Measurements from ENCODE around the gene RTP2.

DNA sequence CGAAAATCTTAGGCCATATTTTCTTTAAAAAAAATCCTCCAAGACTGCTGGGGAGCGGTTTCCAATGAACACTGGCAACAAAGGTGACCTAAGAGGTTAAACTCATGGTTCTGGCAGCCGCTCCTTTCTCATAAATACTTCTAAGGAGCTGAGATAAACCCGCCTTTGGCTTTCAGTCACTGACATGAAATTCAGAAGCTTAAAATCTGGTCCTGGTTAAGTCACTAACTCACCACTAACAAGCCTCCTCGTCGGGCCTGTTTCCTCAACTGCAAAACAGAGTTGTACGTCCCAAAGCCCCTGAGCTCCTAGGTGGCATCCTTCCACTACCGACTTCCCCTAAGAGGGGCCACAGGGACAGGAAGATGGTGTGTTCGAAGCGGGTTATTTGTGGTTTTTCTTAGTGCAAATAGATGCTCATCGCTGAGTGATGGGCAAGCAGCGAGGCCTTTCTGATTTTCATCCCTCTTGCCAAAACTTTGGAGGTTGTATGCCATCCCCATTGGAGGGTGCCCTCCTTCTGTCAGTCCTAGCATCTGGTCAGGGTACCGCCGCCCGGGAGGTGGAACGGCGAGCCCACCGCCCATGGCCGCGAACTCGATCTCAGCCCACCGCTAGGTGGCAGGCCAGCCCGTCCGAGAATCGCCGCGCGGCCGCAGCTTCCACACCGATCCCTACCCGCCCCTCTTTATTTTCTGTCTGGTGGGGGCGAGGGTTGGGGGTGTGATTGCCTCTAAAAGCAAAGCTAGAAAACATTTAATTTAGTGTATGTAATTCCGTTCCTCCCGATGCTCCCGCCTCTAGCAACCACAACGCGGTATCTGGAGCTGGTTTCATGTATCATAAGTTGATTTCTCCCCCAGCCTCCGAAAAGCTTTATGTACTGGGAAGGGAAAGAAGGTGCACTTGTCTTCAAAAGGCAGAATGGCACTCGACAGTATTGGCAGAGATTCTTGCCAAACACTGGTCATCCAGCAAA is 38.4 kb upstream of the RTP2 start:
- TF ChIP-seq, protein P1, sequence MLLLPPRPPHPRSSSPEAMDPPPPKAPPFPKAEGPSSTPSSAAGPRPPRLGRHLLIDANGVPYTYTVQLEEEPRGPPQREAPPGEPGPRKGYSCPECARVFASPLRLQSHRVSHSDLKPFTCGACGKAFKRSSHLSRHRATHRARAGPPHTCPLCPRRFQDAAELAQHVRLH (tag by site-specific recombination; IDR thresholded peaks at IDR 0.05) = no peak
- TF ChIP-seq, protein P2, sequence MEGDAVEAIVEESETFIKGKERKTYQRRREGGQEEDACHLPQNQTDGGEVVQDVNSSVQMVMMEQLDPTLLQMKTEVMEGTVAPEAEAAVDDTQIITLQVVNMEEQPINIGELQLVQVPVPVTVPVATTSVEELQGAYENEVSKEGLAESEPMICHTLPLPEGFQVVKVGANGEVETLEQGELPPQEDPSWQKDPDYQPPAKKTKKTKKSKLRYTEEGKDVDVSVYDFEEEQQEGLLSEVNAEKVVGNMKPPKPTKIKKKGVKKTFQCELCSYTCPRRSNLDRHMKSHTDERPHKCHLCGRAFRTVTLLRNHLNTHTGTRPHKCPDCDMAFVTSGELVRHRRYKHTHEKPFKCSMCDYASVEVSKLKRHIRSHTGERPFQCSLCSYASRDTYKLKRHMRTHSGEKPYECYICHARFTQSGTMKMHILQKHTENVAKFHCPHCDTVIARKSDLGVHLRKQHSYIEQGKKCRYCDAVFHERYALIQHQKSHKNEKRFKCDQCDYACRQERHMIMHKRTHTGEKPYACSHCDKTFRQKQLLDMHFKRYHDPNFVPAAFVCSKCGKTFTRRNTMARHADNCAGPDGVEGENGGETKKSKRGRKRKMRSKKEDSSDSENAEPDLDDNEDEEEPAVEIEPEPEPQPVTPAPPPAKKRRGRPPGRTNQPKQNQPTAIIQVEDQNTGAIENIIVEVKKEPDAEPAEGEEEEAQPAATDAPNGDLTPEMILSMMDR (tag by site-specific recombination; IDR thresholded peaks at IDR 0.05) = peak; percentile 87
- TF ChIP-seq, protein P3, sequence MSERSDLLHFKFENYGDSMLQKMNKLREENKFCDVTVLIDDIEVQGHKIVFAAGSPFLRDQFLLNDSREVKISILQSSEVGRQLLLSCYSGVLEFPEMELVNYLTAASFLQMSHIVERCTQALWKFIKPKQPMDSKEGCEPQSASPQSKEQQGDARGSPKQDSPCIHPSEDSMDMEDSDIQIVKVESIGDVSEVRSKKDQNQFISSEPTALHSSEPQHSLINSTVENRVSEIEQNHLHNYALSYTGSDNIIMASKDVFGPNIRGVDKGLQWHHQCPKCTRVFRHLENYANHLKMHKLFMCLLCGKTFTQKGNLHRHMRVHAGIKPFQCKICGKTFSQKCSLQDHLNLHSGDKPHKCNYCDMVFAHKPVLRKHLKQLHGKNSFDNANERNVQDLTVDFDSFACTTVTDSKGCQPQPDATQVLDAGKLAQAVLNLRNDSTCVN (tag by site-specific recombination; optimal IDR thresholded peaks at IDR 0.05) = no peak
- TF ChIP-seq, protein P4, sequence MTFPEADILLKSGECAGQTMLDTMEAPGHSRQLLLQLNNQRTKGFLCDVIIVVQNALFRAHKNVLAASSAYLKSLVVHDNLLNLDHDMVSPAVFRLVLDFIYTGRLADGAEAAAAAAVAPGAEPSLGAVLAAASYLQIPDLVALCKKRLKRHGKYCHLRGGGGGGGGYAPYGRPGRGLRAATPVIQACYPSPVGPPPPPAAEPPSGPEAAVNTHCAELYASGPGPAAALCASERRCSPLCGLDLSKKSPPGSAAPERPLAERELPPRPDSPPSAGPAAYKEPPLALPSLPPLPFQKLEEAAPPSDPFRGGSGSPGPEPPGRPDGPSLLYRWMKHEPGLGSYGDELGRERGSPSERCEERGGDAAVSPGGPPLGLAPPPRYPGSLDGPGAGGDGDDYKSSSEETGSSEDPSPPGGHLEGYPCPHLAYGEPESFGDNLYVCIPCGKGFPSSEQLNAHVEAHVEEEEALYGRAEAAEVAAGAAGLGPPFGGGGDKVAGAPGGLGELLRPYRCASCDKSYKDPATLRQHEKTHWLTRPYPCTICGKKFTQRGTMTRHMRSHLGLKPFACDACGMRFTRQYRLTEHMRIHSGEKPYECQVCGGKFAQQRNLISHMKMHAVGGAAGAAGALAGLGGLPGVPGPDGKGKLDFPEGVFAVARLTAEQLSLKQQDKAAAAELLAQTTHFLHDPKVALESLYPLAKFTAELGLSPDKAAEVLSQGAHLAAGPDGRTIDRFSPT (tag by site-specific recombination; IDR thresholded peaks at IDR 0.05) = no peak
- TF ChIP-seq, protein P5, sequence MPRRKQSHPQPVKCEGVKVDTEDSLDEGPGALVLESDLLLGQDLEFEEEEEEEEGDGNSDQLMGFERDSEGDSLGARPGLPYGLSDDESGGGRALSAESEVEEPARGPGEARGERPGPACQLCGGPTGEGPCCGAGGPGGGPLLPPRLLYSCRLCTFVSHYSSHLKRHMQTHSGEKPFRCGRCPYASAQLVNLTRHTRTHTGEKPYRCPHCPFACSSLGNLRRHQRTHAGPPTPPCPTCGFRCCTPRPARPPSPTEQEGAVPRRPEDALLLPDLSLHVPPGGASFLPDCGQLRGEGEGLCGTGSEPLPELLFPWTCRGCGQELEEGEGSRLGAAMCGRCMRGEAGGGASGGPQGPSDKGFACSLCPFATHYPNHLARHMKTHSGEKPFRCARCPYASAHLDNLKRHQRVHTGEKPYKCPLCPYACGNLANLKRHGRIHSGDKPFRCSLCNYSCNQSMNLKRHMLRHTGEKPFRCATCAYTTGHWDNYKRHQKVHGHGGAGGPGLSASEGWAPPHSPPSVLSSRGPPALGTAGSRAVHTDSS (tag by site-specific recombination; IDR thresholded peaks at IDR 0.05) = no peak
- TF ChIP-seq ZNF76 (tag by site-specific recombination; IDR thresholded peaks at IDR 0.05; ENCODE audit: borderline replicate concordance, low read depth) (no peak), MYNN (tag by site-specific recombination; IDR thresholded peaks at IDR 0.05; ENCODE audit: borderline replicate concordance) (no peak), ZNF510 (tag by site-specific recombination; IDR thresholded peaks at IDR 0.05; ENCODE audit: insufficient replicate concordance) (no peak)
- TF ChIP-seq, protein P6, sequence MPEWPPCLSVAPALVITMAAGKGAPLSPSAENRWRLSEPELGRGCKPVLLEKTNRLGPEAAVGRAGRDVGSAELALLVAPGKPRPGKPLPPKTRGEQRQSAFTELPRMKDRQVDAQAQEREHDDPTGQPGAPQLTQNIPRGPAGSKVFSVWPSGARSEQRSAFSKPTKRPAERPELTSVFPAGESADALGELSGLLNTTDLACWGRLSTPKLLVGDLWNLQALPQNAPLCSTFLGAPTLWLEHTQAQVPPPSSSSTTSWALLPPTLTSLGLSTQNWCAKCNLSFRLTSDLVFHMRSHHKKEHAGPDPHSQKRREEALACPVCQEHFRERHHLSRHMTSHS (tag by site-specific recombination; IDR thresholded peaks at IDR 0.05) = no peak
- TF ChIP-seq, protein P7, sequence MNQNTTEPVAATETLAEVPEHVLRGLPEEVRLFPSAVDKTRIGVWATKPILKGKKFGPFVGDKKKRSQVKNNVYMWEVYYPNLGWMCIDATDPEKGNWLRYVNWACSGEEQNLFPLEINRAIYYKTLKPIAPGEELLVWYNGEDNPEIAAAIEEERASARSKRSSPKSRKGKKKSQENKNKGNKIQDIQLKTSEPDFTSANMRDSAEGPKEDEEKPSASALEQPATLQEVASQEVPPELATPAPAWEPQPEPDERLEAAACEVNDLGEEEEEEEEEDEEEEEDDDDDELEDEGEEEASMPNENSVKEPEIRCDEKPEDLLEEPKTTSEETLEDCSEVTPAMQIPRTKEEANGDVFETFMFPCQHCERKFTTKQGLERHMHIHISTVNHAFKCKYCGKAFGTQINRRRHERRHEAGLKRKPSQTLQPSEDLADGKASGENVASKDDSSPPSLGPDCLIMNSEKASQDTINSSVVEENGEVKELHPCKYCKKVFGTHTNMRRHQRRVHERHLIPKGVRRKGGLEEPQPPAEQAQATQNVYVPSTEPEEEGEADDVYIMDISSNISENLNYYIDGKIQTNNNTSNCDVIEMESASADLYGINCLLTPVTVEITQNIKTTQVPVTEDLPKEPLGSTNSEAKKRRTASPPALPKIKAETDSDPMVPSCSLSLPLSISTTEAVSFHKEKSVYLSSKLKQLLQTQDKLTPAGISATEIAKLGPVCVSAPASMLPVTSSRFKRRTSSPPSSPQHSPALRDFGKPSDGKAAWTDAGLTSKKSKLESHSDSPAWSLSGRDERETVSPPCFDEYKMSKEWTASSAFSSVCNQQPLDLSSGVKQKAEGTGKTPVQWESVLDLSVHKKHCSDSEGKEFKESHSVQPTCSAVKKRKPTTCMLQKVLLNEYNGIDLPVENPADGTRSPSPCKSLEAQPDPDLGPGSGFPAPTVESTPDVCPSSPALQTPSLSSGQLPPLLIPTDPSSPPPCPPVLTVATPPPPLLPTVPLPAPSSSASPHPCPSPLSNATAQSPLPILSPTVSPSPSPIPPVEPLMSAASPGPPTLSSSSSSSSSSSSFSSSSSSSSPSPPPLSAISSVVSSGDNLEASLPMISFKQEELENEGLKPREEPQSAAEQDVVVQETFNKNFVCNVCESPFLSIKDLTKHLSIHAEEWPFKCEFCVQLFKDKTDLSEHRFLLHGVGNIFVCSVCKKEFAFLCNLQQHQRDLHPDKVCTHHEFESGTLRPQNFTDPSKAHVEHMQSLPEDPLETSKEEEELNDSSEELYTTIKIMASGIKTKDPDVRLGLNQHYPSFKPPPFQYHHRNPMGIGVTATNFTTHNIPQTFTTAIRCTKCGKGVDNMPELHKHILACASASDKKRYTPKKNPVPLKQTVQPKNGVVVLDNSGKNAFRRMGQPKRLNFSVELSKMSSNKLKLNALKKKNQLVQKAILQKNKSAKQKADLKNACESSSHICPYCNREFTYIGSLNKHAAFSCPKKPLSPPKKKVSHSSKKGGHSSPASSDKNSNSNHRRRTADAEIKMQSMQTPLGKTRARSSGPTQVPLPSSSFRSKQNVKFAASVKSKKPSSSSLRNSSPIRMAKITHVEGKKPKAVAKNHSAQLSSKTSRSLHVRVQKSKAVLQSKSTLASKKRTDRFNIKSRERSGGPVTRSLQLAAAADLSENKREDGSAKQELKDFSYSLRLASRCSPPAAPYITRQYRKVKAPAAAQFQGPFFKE (tag by site-specific recombination; IDR thresholded peaks at IDR 0.05; ENCODE audit: borderline replicate concordance) = no peak
